Measurements from ENCODE around the gene IZUMO1.
"Not testable (repeated sequence)": the region's sequence is repeated elsewhere in the genome, so short reads cannot be mapped to it uniquely, and the experiment has no call there.

Gene IZUMO1

GRCh38 chr19:48735031-48735615, 11.6 kb downstream of the IZUMO1 start:
- no peak for DNase-seq

GRCh38 chr19:48734625-48735024, 12.1 kb downstream of the IZUMO1 start:
- DNase-seq, result no peak

- no peak for DNase-seq
These were observed 15.3 kb downstream of the IZUMO1 start for GRCh38 chr19:48731452-48731851.

GRCh38 chr19:48728911-48729664, 17.6 kb downstream of the IZUMO1 start:
- peak; percentile 8 for DNase-seq

- no peak for DNase-seq
These were observed 20.2 kb downstream of the IZUMO1 start for GRCh38 chr19:48726556-48726955.

- no peak for DNase-seq
These were observed 21.6 kb downstream of the IZUMO1 start for GRCh38 chr19:48724796-48725753.

GRCh38 chr19:48722196-48722708, 24.5 kb downstream of the IZUMO1 start:
- no peak for DNase-seq

- peak; percentile 91 for DNase-seq
These were observed 26.0 kb downstream of the IZUMO1 start for GRCh38 chr19:48720613-48721296.

GRCh38 chr19:48720251-48720612, 26.5 kb downstream of the IZUMO1 start:
- DNase-seq, result no peak

GRCh38 chr19:48719263-48720171, 27.2 kb downstream of the IZUMO1 start, which contains the start of gene MAMSTR:
TSS of gene MAMSTR (minus strand) at chr19:48719725. CDS start at chr19:48719031, 694 bp downstream.
- DNase-seq, result no peak

GRCh38 chr19:48718711-48719231, 27.9 kb downstream of the IZUMO1 start:
- DNase-seq, result no peak

GRCh38 chr19:48718106-48718505, 28.6 kb downstream of the IZUMO1 start:
- DNase-seq, result not testable (repeated sequence)

- no peak for DNase-seq
These were observed 30.0 kb downstream of the IZUMO1 start for GRCh38 chr19:48716562-48717291.

GRCh38 chr19:48715681-48716171, 31.0 kb downstream of the IZUMO1 start:
- no peak for DNase-seq

GRCh38 chr19:48714759-48715675, 31.7 kb downstream of the IZUMO1 start:
- DNase-seq, result no peak

GRCh38 chr19:48713864-48714755, 32.6 kb downstream of the IZUMO1 start:
- peak; percentile 97 for DNase-seq

- peak; percentile 68 for DNase-seq
These were observed 33.5 kb downstream of the IZUMO1 start for GRCh38 chr19:48713041-48713863.
